Caco-2 (cell line): ENCODE results near the gene RCBTB1. TPM values are rescaled to one million over a fixed set of nuclear protein-coding genes. Genes with fewer than 3 reads are reported as not detected.
"Not testable (repeated sequence)": the region's sequence is repeated elsewhere in the genome, so short reads cannot be mapped to it uniquely, and the experiment has no call there.

Experiments
- BruUV-seq: library from RNA; stranded (reverse); fragments of 400-500 nt; replicated peaks from 2 replicates; lab custom pipeline; 2021; lab: Mats Ljungman, UMichigan
- CTCF ChIA-PET: fragments of 300-600 bp; sonication (Branson Sonifier 250); formaldehyde crosslinking; loops from one replicate; lab custom pipeline; 2022; ENCODE audit warnings: antibody characterized with exemption; lab: Charles Lee
- POLR2A ChIA-PET: fragments of 300-600 bp; sonication (Branson Sonifier 250); formaldehyde crosslinking; loops from one replicate; lab custom pipeline; 2022; ENCODE audit warnings: antibody characterized with exemption; lab: Charles Lee
- DNase-seq, 2 experiments: peaks; one replicate each; pipeline versions ENCODE4 v3.0.0 to v3.0.0-alpha.2; 2020 to 2022
- H3K27me3 ChIP-seq: replicated peaks from 2 replicates; pipeline ENCODE4 v1.6.0; 2011; ENCODE audit warnings: low read length; ENCODE audit not compliant: control insufficient read depth, insufficient read depth
- H3K36me3 ChIP-seq: 2 replicates; pipeline ENCODE4 v1.5.1; 2011; ENCODE audit warnings: low read length; ENCODE audit not compliant: control insufficient read depth, insufficient read depth
- H3K4me1 ChIP-seq: fragments of 250-450 bp; sonication (Bioruptor Pico); 2 replicates; pipeline ENCODE4 v1.5.1; 2020; ENCODE audit warnings: mild to moderate bottlenecking
- H3K4me3 ChIP-seq: 2 replicates; pipeline ENCODE4 v1.5.1; 2011; ENCODE audit warnings: low read depth, mild to moderate bottlenecking, control low read depth, low read length
- H3K9me3 ChIP-seq: fragments of 250-450 bp; sonication (Bioruptor Pico); 2 replicates; pipeline ENCODE4 v1.5.1; 2020; ENCODE audit warnings: mild to moderate bottlenecking, moderate library complexity
- H3K27ac Mint-ChIP-seq: one replicate; pipeline ENCODE4 v1.8.0; 2022; ENCODE audit warnings: mixed read lengths; ENCODE audit not compliant: unreplicated experiment
- H3K27me3 Mint-ChIP-seq: one replicate; pipeline ENCODE4 v1.8.0; 2022; ENCODE audit warnings: mixed read lengths; ENCODE audit not compliant: insufficient read depth, unreplicated experiment
- H3K36me3 Mint-ChIP-seq: one replicate; pipeline ENCODE4 v1.8.0; 2022; ENCODE audit warnings: mild to moderate bottlenecking, mixed read lengths; ENCODE audit not compliant: insufficient read depth, unreplicated experiment
- H3K4me1 Mint-ChIP-seq: one replicate; pipeline ENCODE4 v1.8.0; 2022; ENCODE audit warnings: low read depth, mixed read lengths; ENCODE audit not compliant: unreplicated experiment
- H3K4me3 Mint-ChIP-seq: one replicate; pipeline ENCODE4 v1.8.0; 2022; ENCODE audit warnings: mild to moderate bottlenecking, moderate library complexity, mixed read lengths; ENCODE audit not compliant: unreplicated experiment
- H3K9me3 Mint-ChIP-seq: one replicate; pipeline ENCODE4 v1.8.0; 2022; ENCODE audit warnings: mixed read lengths; ENCODE audit not compliant: unreplicated experiment
- CTCF ChIP-seq, 2 experiments: fragments of 200-600 bp in 1 of 2; IDR thresholded peaks; 1 replicate in 1 of 2; 2 replicates in 1 of 2; pipeline versions ENCODE4 v1.5.1 to v1.8.0; 2011 to 2022; ENCODE audit warnings: antibody characterized with exemption in 1 of 2, control low read depth in 1 of 2, inconsistent platforms in 1 of 2, low read depth in 1 of 2, low read length in 1 of 2, mild to moderate bottlenecking in 1 of 2, moderate library complexity in 1 of 2; ENCODE audit not compliant: insufficient read depth in 1 of 2, severe bottlenecking in 1 of 2, unreplicated experiment in 1 of 2
- intact Hi-C: fragments of 100-400 bp; cut with micrococcal nuclease; formaldehyde crosslinking; loops from one replicate; pipeline ENCODE4 v1.10.0; 2022; ENCODE audit not compliant: unreplicated experiment
- total RNA-seq: library from RNA; stranded (reverse); gene quantifications from 2 replicates; pipeline ENCODE4 v1.2.3, GENCODE V29; 2022

RCBTB1 gene
- total RNA-seq, 1 experiment from 2014 or later = 25.7 TPM

GRCh38 chr13:49615836-49616675 is 30.7 kb upstream of the RCBTB1 start:
- H3K4me1 Mint-ChIP-seq = no peaks in the 10 kb centered on the region
- Histone ChIP-seq H3K9me3 (no peaks in the 10 kb centered on the region), H3K27me3 (no peaks in the 10 kb centered on the region), H3K4me1 (no peaks in the 10 kb centered on the region), H3K4me3 (no peak overlapping the region), H3K36me3 (no peaks in the 10 kb centered on the region)
- no TSS peak for BruUV-seq
- no peaks in the 10 kb centered on the region for H3K27me3 Mint-ChIP-seq
- no peak for DNase-seq
- ChIA-PET CTCF (interaction anchor here (0.7 kb wide), 2 partner anchors 9 to 233 kb away, joined by 3 read pairs; no protein-coding TSS in a partner anchor), POLR2A (no interaction called here)
- intact Hi-C loops = no loop called here
- TF ChIP-seq CTCF (IDR thresholded peaks at IDR 0.05; ENCODE audit: insufficient read depth in 1 of 2, low read depth in 1 of 2, low read length in 1 of 2, severe bottlenecking in 1 of 2, unreplicated experiment in 1 of 2) = no peak
- no peak overlapping the region for H3K4me3 Mint-ChIP-seq
- no peak overlapping the region for H3K27ac Mint-ChIP-seq
- no peaks in the 10 kb centered on the region for H3K36me3 Mint-ChIP-seq
- H3K9me3 Mint-ChIP-seq = no peaks in the 10 kb centered on the region

GRCh38 chr13:49612042-49612441 is 26.7 kb upstream of the RCBTB1 start:
- H3K36me3 ChIP-seq, H3K4me1 Mint-ChIP-seq, intact Hi-C loops, H3K9me3 Mint-ChIP-seq, H3K36me3 Mint-ChIP-seq, DNase-seq, H3K9me3 ChIP-seq, H3K27me3 Mint-ChIP-seq, BruUV-seq, H3K4me3 Mint-ChIP-seq, CTCF ChIA-PET, H3K27ac Mint-ChIP-seq, H3K4me3 ChIP-seq, H3K27me3 ChIP-seq, POLR2A ChIA-PET, H3K4me1 ChIP-seq: not testable (repeated sequence)

GRCh38 chr13:49610176-49610575 is 24.8 kb upstream of the RCBTB1 start:
- no peak for TF ChIP-seq CTCF (IDR thresholded peaks at IDR 0.05; ENCODE audit: insufficient read depth in 1 of 2, low read depth in 1 of 2, low read length in 1 of 2, severe bottlenecking in 1 of 2, unreplicated experiment in 1 of 2)
- H3K4me3 Mint-ChIP-seq = no peak overlapping the region
- Histone ChIP-seq H3K27me3 (no peaks in the 10 kb centered on the region), H3K9me3 (no peaks in the 10 kb centered on the region), H3K4me3 (no peak overlapping the region), H3K36me3 (no peaks in the 10 kb centered on the region), H3K4me1 (no peaks in the 10 kb centered on the region)
- no peak overlapping the region for H3K27ac Mint-ChIP-seq
- ChIA-PET POLR2A (no interaction called here), CTCF (no interaction called here)
- H3K36me3 Mint-ChIP-seq = no peaks in the 10 kb centered on the region
- no peaks in the 10 kb centered on the region for H3K4me1 Mint-ChIP-seq
- H3K27me3 Mint-ChIP-seq = no peaks in the 10 kb centered on the region
- intact Hi-C loops = no loop called here
- DNase-seq = no peak
- no peaks in the 10 kb centered on the region for H3K9me3 Mint-ChIP-seq
- BruUV-seq = no TSS peak
